ENCODE results near the gene MAGI2. TPM values are rescaled to one million over a fixed set of nuclear protein-coding genes. Genes with fewer than 3 reads are reported as not detected.
"Not testable (repeated sequence)": the region's sequence is repeated elsewhere in the genome, so short reads cannot be mapped to it uniquely, and the experiment has no call there.

The MAGI2 gene
- total and polyA plus RNA-seq, 4 donors = 3.7 to 25.5 (median 11.6) TPM

- H3K36me3 ChIP-seq (ENCODE audit: control insufficient read depth in 1 of 2, insufficient read depth in 2 of 2, low read length in 1 of 2); intact Hi-C loops (cut with DNase I); H3K4me3 ChIP-seq (ENCODE audit: low read length in 2 of 2); H3K27me3 ChIP-seq (ENCODE audit: control insufficient read depth in 1 of 2, insufficient read depth in 2 of 2, low read length in 1 of 2); H3K4me1 ChIP-seq (ENCODE audit: control insufficient read depth in 1 of 2, insufficient read depth in 2 of 2, low read length in 2 of 2); ATAC-seq (ENCODE audit: low FRiP score); DNase-seq; H3K9me3 ChIP-seq (ENCODE audit: control insufficient read depth, low read length); H3K27ac ChIP-seq (ENCODE audit: low read depth in 1 of 2, low read length in 2 of 2): not testable (repeated sequence)
- 84 to 85% methylated on average over 2 of the region's 2 CpGs for WGBS, 2 donors
Measured at GRCh38 chr7:78967561-78967960, 485.9 kb downstream of the MAGI2 start.

GRCh38 chr7:78967046-78967445 is 486.4 kb downstream of the MAGI2 start:
- Histone ChIP-seq H3K27ac (ENCODE audit: low read depth in 1 of 2, low read length in 2 of 2) (no peak overlapping the region), H3K9me3 (ENCODE audit: control insufficient read depth, low read length) (no peaks in the 10 kb centered on the region), H3K36me3 (ENCODE audit: control insufficient read depth in 1 of 2, insufficient read depth in 2 of 2, low read length in 1 of 2) (no peaks in the 10 kb centered on the region), H3K4me1 (ENCODE audit: control insufficient read depth in 1 of 2, insufficient read depth in 2 of 2, low read length in 2 of 2) (no peaks in the 10 kb centered on the region), H3K4me3 (ENCODE audit: low read length in 2 of 2) (no peak overlapping the region), H3K27me3 (ENCODE audit: control insufficient read depth in 1 of 2, insufficient read depth in 2 of 2, low read length in 1 of 2) (no peaks in the 10 kb centered on the region)
- ATAC-seq (ENCODE audit: low FRiP score) = no peak
- intact Hi-C loops (cut with DNase I) = no loop called here
- no peak for DNase-seq
- 90 to 92% methylated on average over 2 of the region's 2 CpGs for WGBS, 2 donors

GRCh38 chr7:78959477-78959876 is 494.0 kb downstream of the MAGI2 start:
- H3K36me3 ChIP-seq (ENCODE audit: control insufficient read depth in 1 of 2, insufficient read depth in 2 of 2, low read length in 1 of 2) = no peaks in the 10 kb centered on the region
- 89 to 92% methylated on average over 5 of the region's 5 CpGs for WGBS, 2 donors
- no peak overlapping the region for H3K4me3 ChIP-seq (ENCODE audit: low read length in 2 of 2)
- no peaks in the 10 kb centered on the region for H3K9me3 ChIP-seq (ENCODE audit: control insufficient read depth, low read length)
- no peak for ATAC-seq (ENCODE audit: low FRiP score)
- intact Hi-C loops (cut with DNase I) = no loop called here
- peaks cover 0 to under 1% of the 10 kb centered on the region in 2 donors for H3K4me1 ChIP-seq (ENCODE audit: control insufficient read depth in 1 of 2, insufficient read depth in 2 of 2, low read length in 2 of 2)
- H3K27me3 ChIP-seq (ENCODE audit: control insufficient read depth in 1 of 2, insufficient read depth in 2 of 2, low read length in 1 of 2) = no peaks in the 10 kb centered on the region
- no peak overlapping the region for H3K27ac ChIP-seq (ENCODE audit: low read depth in 1 of 2, low read length in 2 of 2)
- no peak for DNase-seq

- WGBS, 2 donors = 94 to 97% methylated on average over 1 of the region's 1 CpG
- Histone ChIP-seq H3K4me1 (ENCODE audit: control insufficient read depth in 1 of 2, insufficient read depth in 2 of 2, low read length in 2 of 2) (peaks cover 0 to 3% of the 10 kb centered on the region in 2 donors), H3K9me3 (ENCODE audit: control insufficient read depth, low read length) (no peaks in the 10 kb centered on the region), H3K4me3 (ENCODE audit: low read length in 2 of 2) (no peak overlapping the region), H3K27me3 (ENCODE audit: control insufficient read depth in 1 of 2, insufficient read depth in 2 of 2, low read length in 1 of 2) (no peaks in the 10 kb centered on the region), H3K36me3 (ENCODE audit: control insufficient read depth in 1 of 2, insufficient read depth in 2 of 2, low read length in 1 of 2) (no peaks in the 10 kb centered on the region), H3K27ac (ENCODE audit: low read depth in 1 of 2, low read length in 2 of 2) (no peak overlapping the region)
- ATAC-seq (ENCODE audit: low FRiP score) = no peak
- intact Hi-C loops (cut with DNase I) = no loop called here
- DNase-seq = no peak
Measured at GRCh38 chr7:78955329-78955728, 498.1 kb downstream of the MAGI2 start.

GRCh38 chr7:78953726-78954363 is 499.6 kb downstream of the MAGI2 start:
- intact Hi-C loops (cut with DNase I) = no loop called here
- Histone ChIP-seq H3K27me3 (ENCODE audit: control insufficient read depth in 1 of 2, insufficient read depth in 2 of 2, low read length in 1 of 2) (no peaks in the 10 kb centered on the region), H3K36me3 (ENCODE audit: control insufficient read depth in 1 of 2, insufficient read depth in 2 of 2, low read length in 1 of 2) (no peaks in the 10 kb centered on the region), H3K4me3 (ENCODE audit: low read length in 2 of 2) (no peak overlapping the region), H3K27ac (ENCODE audit: low read depth in 1 of 2, low read length in 2 of 2) (no peak overlapping the region), H3K9me3 (ENCODE audit: control insufficient read depth, low read length) (no peaks in the 10 kb centered on the region), H3K4me1 (ENCODE audit: control insufficient read depth in 1 of 2, insufficient read depth in 2 of 2, low read length in 2 of 2) (peaks cover 0 to 3% of the 10 kb centered on the region in 2 donors)
- DNase-seq = no peak
- ATAC-seq (ENCODE audit: low FRiP score) = no peak
- 39 to 44% methylated on average over 5 of the region's 5 CpGs for WGBS, 2 donors

- H3K27ac ChIP-seq (ENCODE audit: low read depth in 1 of 2, low read length in 2 of 2) = no peak overlapping the region
- H3K4me1 ChIP-seq (ENCODE audit: control insufficient read depth in 1 of 2, insufficient read depth in 2 of 2, low read length in 2 of 2) = peaks cover 0 to 3% of the 10 kb centered on the region in 2 donors
- H3K27me3 ChIP-seq (ENCODE audit: control insufficient read depth in 1 of 2, insufficient read depth in 2 of 2, low read length in 1 of 2) = no peaks in the 10 kb centered on the region
- DNase-seq (no peak), ATAC-seq (ENCODE audit: low FRiP score) (no peak)
- WGBS, 2 donors = 71 to 86% methylated on average over 1 of the region's 1 CpG
- intact Hi-C loops (cut with DNase I) = no loop called here
- no peaks in the 10 kb centered on the region for H3K9me3 ChIP-seq (ENCODE audit: control insufficient read depth, low read length)
- no peak overlapping the region for H3K4me3 ChIP-seq (ENCODE audit: low read length in 2 of 2)
- no peaks in the 10 kb centered on the region for H3K36me3 ChIP-seq (ENCODE audit: control insufficient read depth in 1 of 2, insufficient read depth in 2 of 2, low read length in 1 of 2)
Measured at GRCh38 chr7:78953090-78953489, 500.4 kb downstream of the MAGI2 start.

GRCh38 chr7:78939669-78940068 is 513.8 kb downstream of the MAGI2 start:
- 64 to 78% methylated on average over 4 of the region's 4 CpGs for WGBS, 2 donors
- intact Hi-C loops (cut with DNase I) = no loop called here
- ATAC-seq (ENCODE audit: low FRiP score) = no peak
- Histone ChIP-seq H3K4me3 (ENCODE audit: low read length in 2 of 2) (no peak overlapping the region), H3K9me3 (ENCODE audit: control insufficient read depth, low read length) (no peaks in the 10 kb centered on the region), H3K36me3 (ENCODE audit: control insufficient read depth in 1 of 2, insufficient read depth in 2 of 2, low read length in 1 of 2) (no peaks in the 10 kb centered on the region), H3K27me3 (ENCODE audit: control insufficient read depth in 1 of 2, insufficient read depth in 2 of 2, low read length in 1 of 2) (no peaks in the 10 kb centered on the region), H3K4me1 (ENCODE audit: control insufficient read depth in 1 of 2, insufficient read depth in 2 of 2, low read length in 2 of 2) (no peaks in the 10 kb centered on the region), H3K27ac (ENCODE audit: low read depth in 1 of 2, low read length in 2 of 2) (no peak overlapping the region)
- DNase-seq = no peak

GRCh38 chr7:78924581-78924980 is 528.9 kb downstream of the MAGI2 start:
- Histone ChIP-seq H3K27me3 (ENCODE audit: control insufficient read depth in 1 of 2, insufficient read depth in 2 of 2, low read length in 1 of 2) (no peaks in the 10 kb centered on the region), H3K9me3 (ENCODE audit: control insufficient read depth, low read length) (no peaks in the 10 kb centered on the region), H3K4me1 (ENCODE audit: control insufficient read depth in 1 of 2, insufficient read depth in 2 of 2, low read length in 2 of 2) (no peaks in the 10 kb centered on the region), H3K4me3 (ENCODE audit: low read length in 2 of 2) (no peak overlapping the region), H3K36me3 (ENCODE audit: control insufficient read depth in 1 of 2, insufficient read depth in 2 of 2, low read length in 1 of 2) (no peaks in the 10 kb centered on the region), H3K27ac (ENCODE audit: low read depth in 1 of 2, low read length in 2 of 2) (no peak overlapping the region)
- ATAC-seq (ENCODE audit: low FRiP score) (no peak), DNase-seq (no peak)
- WGBS, 2 donors = 9 to 22% methylated on average over 2 of the region's 2 CpGs
- intact Hi-C loops (cut with DNase I) = no loop called here

GRCh38 chr7:78912781-78913180 is 540.7 kb downstream of the MAGI2 start:
- no peak overlapping the region for H3K4me3 ChIP-seq (ENCODE audit: low read length in 2 of 2)
- H3K9me3 ChIP-seq (ENCODE audit: control insufficient read depth, low read length) = no peaks in the 10 kb centered on the region
- no peaks in the 10 kb centered on the region for H3K27me3 ChIP-seq (ENCODE audit: control insufficient read depth in 1 of 2, insufficient read depth in 2 of 2, low read length in 1 of 2)
- DNase-seq = no peak
- H3K27ac ChIP-seq (ENCODE audit: low read depth in 1 of 2, low read length in 2 of 2) = no peak overlapping the region
- intact Hi-C loops (cut with DNase I) = loop anchor here in 1 of 2 donors (10.0 kb wide), 1 partner anchor 398 kb away; no protein-coding TSS in a partner anchor
- H3K4me1 ChIP-seq (ENCODE audit: control insufficient read depth in 1 of 2, insufficient read depth in 2 of 2, low read length in 2 of 2) = no peaks in the 10 kb centered on the region
- no peaks in the 10 kb centered on the region for H3K36me3 ChIP-seq (ENCODE audit: control insufficient read depth in 1 of 2, insufficient read depth in 2 of 2, low read length in 1 of 2)
- ATAC-seq (ENCODE audit: low FRiP score) = no peak
